ENCODE results near the gene MRPS14.
A peak's percentile ranks its signal among the peaks of the same experiment; 100 is the strongest.

Gene MRPS14

GRCh38 chr1:175015243-175015642, 8.0 kb downstream of the MRPS14 start:
- no peak for DNase-seq

GRCh38 chr1:175013445-175013844, 9.8 kb downstream of the MRPS14 start:
- no peak for DNase-seq

GRCh38 chr1:175009532-175009931, 13.7 kb downstream of the MRPS14 start:
- DNase-seq, result no peak

- DNase-seq, result no peak
Measured at GRCh38 chr1:175005085-175005783, 18.0 kb downstream of the MRPS14 start.

GRCh38 chr1:175003521-175003920, 19.7 kb downstream of the MRPS14 start:
- DNase-seq, result no peak

GRCh38 chr1:175002910-175003517, 20.2 kb downstream of the MRPS14 start:
- DNase-seq, result no peak

GRCh38 chr1:175000697-175001187, 22.5 kb downstream of the MRPS14 start:
- DNase-seq, result no peak

- peak in 1 of 2 experiments; percentile 55 for DNase-seq
Measured at GRCh38 chr1:174999936-175000696, 23.1 kb downstream of the MRPS14 start, which contains the start of gene CACYBP. CACYBP (plus strand) TSS chr1:174999947; CDS start chr1:175000181, 234 bp downstream.

- peak; percentile 99 for DNase-seq
Measured at GRCh38 chr1:174999216-174999935, 23.8 kb downstream of the MRPS14 start.

- DNase-seq, result peak; percentile 82 to 86
Measured at GRCh38 chr1:174998569-174999215, 24.5 kb downstream of the MRPS14 start.

- no peak for DNase-seq
Measured at GRCh38 chr1:174997041-174997440, 26.2 kb downstream of the MRPS14 start.

- DNase-seq, result no peak
Measured at GRCh38 chr1:174996476-174996875, 26.7 kb downstream of the MRPS14 start.

GRCh38 chr1:174995916-174996315, 27.3 kb downstream of the MRPS14 start:
- DNase-seq, result no peak

GRCh38 chr1:174995121-174995520, 28.1 kb downstream of the MRPS14 start:
- no peak for DNase-seq

- DNase-seq, result no peak
Measured at GRCh38 chr1:174991473-174991872, 31.8 kb downstream of the MRPS14 start.

GRCh38 chr1:174990382-174990999, 32.7 kb downstream of the MRPS14 start:
- DNase-seq, result peak in 1 of 2 experiments; percentile 38

GRCh38 chr1:174989536-174990220, 33.5 kb downstream of the MRPS14 start:
- no peak for DNase-seq

- DNase-seq, result no peak
Measured at GRCh38 chr1:174988986-174989385, 34.2 kb downstream of the MRPS14 start.

- DNase-seq, result no peak
Measured at GRCh38 chr1:174988539-174988938, 34.7 kb downstream of the MRPS14 start.

- DNase-seq, result no peak
Measured at GRCh38 chr1:174984952-174985351, 38.3 kb downstream of the MRPS14 start.
